A549 (cell line): ENCODE data around the gene NPHS2. TPM values are rescaled to one million over a fixed set of nuclear protein-coding genes. Genes with fewer than 3 reads are reported as not detected.

ENCODE experiments used
- ATAC-seq, 2 experiments: fragments of 200-7000 bp in 1 of 2; fragments of >200 bp in 1 of 2; cut with Nextera tagmentation in 1 of 2; cut with Tn5 transposase in 1 of 2; 3 replicates each; pipeline versions ENCODE4 v1.8.0 to v1.9.1; 2018 to 2020; ENCODE audit warnings: mild to moderate bottlenecking in 1 of 2, moderate library complexity in 1 of 2
- CTCF ChIA-PET: fragments of 300-600 bp; sonication (Branson Sonifier 250); formaldehyde crosslinking; extraction: SDS; loops from one replicate; lab custom pipeline; 2021; ENCODE audit warnings: antibody characterized with exemption, inconsistent platforms; lab: Yijun Ruan, JAX
- POLR2A ChIA-PET: fragments of 350-600 bp; formaldehyde crosslinking; extraction: SDS; loops from one replicate; lab custom pipeline; 2021; ENCODE audit warnings: antibody characterized with exemption, inconsistent platforms; lab: Yijun Ruan, JAX
- DNase-seq, 2 experiments: peaks; one replicate each; pipeline versions ENCODE4 v3.0.0 to v3.0.0-alpha.2; 2011 to 2016; ENCODE audit warnings: low read depth in 1 of 2, low spot score in 1 of 2
- FAIRE-seq: peaks from 2 replicates; lab custom pipeline; 2011; peaks lifted over from hg19 to GRCh38; lab: Jason Lieb, UNC
- H3K27ac ChIP-seq, 2 experiments: fragments of >200 bp; sonication (Bioruptor Twin); formaldehyde crosslinking; 3 replicates each; pipeline ENCODE4 v1.5.1; 2016 to 2017
- H3K4me1 ChIP-seq: fragments of >200 bp; sonication (Bioruptor Twin); formaldehyde crosslinking; 3 replicates; pipeline ENCODE4 v1.6.1; 2016
- H3K4me2 ChIP-seq: fragments of >200 bp; sonication (Bioruptor Twin); formaldehyde crosslinking; 3 replicates; pipeline ENCODE4 v1.6.1; 2016
- H3K4me3 ChIP-seq: fragments of >200 bp; sonication (Bioruptor Twin); formaldehyde crosslinking; 3 replicates; pipeline ENCODE4 v1.5.1; 2016
- H3K9me3 ChIP-seq: fragments of >200 bp; sonication (Bioruptor Twin); formaldehyde crosslinking; 3 replicates; pipeline ENCODE4 v1.6.1; 2016
- BCL3 ChIP-seq: fragments of >200 bp; sonication (Bioruptor Twin); formaldehyde crosslinking; IDR thresholded peaks from 3 replicates; pipeline ENCODE4 v1.6.1; 2016
- CTCF ChIP-seq: fragments of >200 bp; sonication (Bioruptor Twin); formaldehyde crosslinking; IDR thresholded peaks from 3 replicates; pipeline ENCODE4 v1.5.1; 2016
- EHF ChIP-seq: fragments of 250-450 bp; sonication (Bioruptor Pico); IDR thresholded peaks from 2 replicates; pipeline ENCODE4 v1.5.0; 2020; ENCODE audit warnings: mild to moderate bottlenecking
- FOXS1 ChIP-seq: fragments of 250-450 bp; sonication (Bioruptor Pico); IDR thresholded peaks from 2 replicates; pipeline ENCODE4 v1.5.0; 2020; ENCODE audit warnings: mild to moderate bottlenecking, moderate library complexity
- GATA3 ChIP-seq: IDR thresholded peaks from 2 replicates; pipeline ENCODE4 v1.6.1; 2012; ENCODE audit warnings: borderline replicate concordance
- HDAC2 ChIP-seq: fragments of 200-600 bp; sonication (generic); IDR thresholded peaks from 2 replicates; pipeline ENCODE4 v1.6.1; 2016
- HES2 ChIP-seq: fragments of >200 bp; sonication (Bioruptor Twin); formaldehyde crosslinking; IDR thresholded peaks from 2 replicates; pipeline ENCODE4 v1.6.1; 2016
- HOXA7 ChIP-seq: fragments of 250-450 bp; sonication (Bioruptor Pico); IDR thresholded peaks from 2 replicates; pipeline ENCODE4 v1.5.0; 2020; ENCODE audit warnings: mild to moderate bottlenecking, moderate library complexity
- KDM1A ChIP-seq: fragments of 200-600 bp; sonication (generic); IDR thresholded peaks from 2 replicates; pipeline ENCODE4 v1.6.1; 2016; ENCODE audit warnings: low read depth, mild to moderate bottlenecking
- MAX ChIP-seq: IDR thresholded peaks from 2 replicates; pipeline ENCODE4 v1.6.1; 2012
- MAZ ChIP-seq: fragments of 150-350 bp; IDR thresholded peaks from 2 replicates; pipeline ENCODE4 v1.6.1; 2014; ENCODE audit warnings: antibody characterized with exemption, low read depth, low read length, borderline replicate concordance
- NPAS2 ChIP-seq: fragments of 250-450 bp; sonication (Bioruptor Pico); IDR thresholded peaks from 2 replicates; pipeline ENCODE4 v1.8.0; 2022; ENCODE audit warnings: mild to moderate bottlenecking, moderate library complexity, borderline replicate concordance
- SREBF2 ChIP-seq: fragments of 450-650 bp; IDR thresholded peaks from 2 replicates; pipeline ENCODE4 v1.6.1; 2014; ENCODE audit warnings: mild to moderate bottlenecking, moderate library complexity
- TFCP2L1 ChIP-seq: fragments of 250-450 bp; sonication (Bioruptor Pico); IDR thresholded peaks from 2 replicates; pipeline ENCODE4 v1.5.0; 2021; ENCODE audit warnings: mild to moderate bottlenecking
- TP53 ChIP-seq: fragments of 250-450 bp; sonication (Bioruptor Pico); IDR thresholded peaks from 2 replicates; pipeline ENCODE4 v1.5.0; 2021; ENCODE audit warnings: mild to moderate bottlenecking, moderate library complexity
- USF2 ChIP-seq: fragments of 450-650 bp; IDR thresholded peaks from 2 replicates; pipeline ENCODE4 v1.6.1; 2014; ENCODE audit warnings: antibody characterized with exemption
- ZSCAN20 ChIP-seq: fragments of 250-450 bp; sonication (Bioruptor Pico); IDR thresholded peaks from 2 replicates; pipeline ENCODE4 v1.8.0; 2022; ENCODE audit warnings: mild to moderate bottlenecking, moderate library complexity
- WGBS: methylation state at CpG from one replicate; pipeline ENCODE4 v1.1.6; 2017; ENCODE audit errors: missing lambda C conversion rate; 5-methylcytosine and 5-hydroxymethylcytosine counted together
- polyA plus RNA-seq, 4 experiments: library from polyadenylated mRNA; depleted of rRNA in 3 of 4; stranded (reverse); fragments of >200 nt; fragmentation: RNase III in 1 of 4; extraction: RNeasy Plus Mini Kit Qiagen cat#74134 plus additional on column Dnase treatment in 1 of 4; gene quantifications; 2 replicates in 3 of 4; 3 replicates in 1 of 4; pipeline ENCODE4 v1.2.3, GENCODE V29; 2011 to 2017
- TF ChIP-seq, protein P1 (sequence below): fragments of 200-600 bp; sonication (generic); IDR thresholded peaks from 2 replicates; pipeline ENCODE4 v1.6.1; 2016; ENCODE audit warnings: antibody characterized with exemption, mild to moderate bottlenecking, moderate library complexity
- TF ChIP-seq, protein P2 (sequence below): IDR thresholded peaks from 2 replicates; pipeline ENCODE4 v1.6.1; 2012; ENCODE audit warnings: low read depth, borderline replicate concordance
- TF ChIP-seq, protein P3 (sequence below): fragments of 150-350 bp; IDR thresholded peaks from 2 replicates; pipeline ENCODE4 v1.6.1; 2014; ENCODE audit warnings: low read depth, mild to moderate bottlenecking, low read length

Gene NPHS2
- polyA plus RNA-seq, 2 of the 4 experiments (the other 2 are of a cell fraction), result not detected

DNA sequence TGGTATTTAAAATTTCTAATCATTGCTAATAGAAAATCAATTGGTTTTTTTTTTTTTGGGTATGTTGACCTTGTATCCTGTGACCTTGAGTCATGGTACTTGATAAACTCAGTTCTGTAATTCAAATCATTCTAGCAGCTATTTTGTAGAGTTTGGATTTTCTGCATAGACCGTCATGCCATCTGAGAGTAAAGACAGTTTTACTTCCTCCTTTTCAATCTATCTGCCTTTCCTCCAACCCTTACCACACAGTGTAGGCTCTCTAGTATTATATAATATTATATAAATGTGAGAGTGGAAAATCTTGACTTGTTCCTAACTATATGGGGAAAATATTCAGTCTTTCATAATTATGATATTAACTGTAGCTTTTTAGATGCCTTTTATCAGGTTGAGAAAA is 22.9 kb upstream of the NPHS2 start (continued):
- TF ChIP-seq, protein P1, sequence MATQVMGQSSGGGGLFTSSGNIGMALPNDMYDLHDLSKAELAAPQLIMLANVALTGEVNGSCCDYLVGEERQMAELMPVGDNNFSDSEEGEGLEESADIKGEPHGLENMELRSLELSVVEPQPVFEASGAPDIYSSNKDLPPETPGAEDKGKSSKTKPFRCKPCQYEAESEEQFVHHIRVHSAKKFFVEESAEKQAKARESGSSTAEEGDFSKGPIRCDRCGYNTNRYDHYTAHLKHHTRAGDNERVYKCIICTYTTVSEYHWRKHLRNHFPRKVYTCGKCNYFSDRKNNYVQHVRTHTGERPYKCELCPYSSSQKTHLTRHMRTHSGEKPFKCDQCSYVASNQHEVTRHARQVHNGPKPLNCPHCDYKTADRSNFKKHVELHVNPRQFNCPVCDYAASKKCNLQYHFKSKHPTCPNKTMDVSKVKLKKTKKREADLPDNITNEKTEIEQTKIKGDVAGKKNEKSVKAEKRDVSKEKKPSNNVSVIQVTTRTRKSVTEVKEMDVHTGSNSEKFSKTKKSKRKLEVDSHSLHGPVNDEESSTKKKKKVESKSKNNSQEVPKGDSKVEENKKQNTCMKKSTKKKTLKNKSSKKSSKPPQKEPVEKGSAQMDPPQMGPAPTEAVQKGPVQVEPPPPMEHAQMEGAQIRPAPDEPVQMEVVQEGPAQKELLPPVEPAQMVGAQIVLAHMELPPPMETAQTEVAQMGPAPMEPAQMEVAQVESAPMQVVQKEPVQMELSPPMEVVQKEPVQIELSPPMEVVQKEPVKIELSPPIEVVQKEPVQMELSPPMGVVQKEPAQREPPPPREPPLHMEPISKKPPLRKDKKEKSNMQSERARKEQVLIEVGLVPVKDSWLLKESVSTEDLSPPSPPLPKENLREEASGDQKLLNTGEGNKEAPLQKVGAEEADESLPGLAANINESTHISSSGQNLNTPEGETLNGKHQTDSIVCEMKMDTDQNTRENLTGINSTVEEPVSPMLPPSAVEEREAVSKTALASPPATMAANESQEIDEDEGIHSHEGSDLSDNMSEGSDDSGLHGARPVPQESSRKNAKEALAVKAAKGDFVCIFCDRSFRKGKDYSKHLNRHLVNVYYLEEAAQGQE, result no peak

- H3K4me3 ChIP-seq, result peak within 1 kb of the TSS; percentile 55
- H3K27ac ChIP-seq, result peak within 1 kb of the TSS; percentile 50 to 78; a peak in 5 of 6 replicates
- no peaks in the 10 kb centered on the region for H3K9me3 ChIP-seq
- 30% methylated on average over 31 of the region's 75 CpGs for WGBS
- ChIA-PET POLR2A (no interaction called here), CTCF (interaction anchor here (1.5 kb wide), 1 partner anchor 17 kb away, joined by 3 read pairs; no protein-coding TSS in a partner anchor)
- no peaks in the 10 kb centered on the region; the same call in 2 of the 3 replicates for H3K4me1 ChIP-seq
- FAIRE-seq, result no peak
- no peak for TF ChIP-seq CTCF
- no peak for TF ChIP-seq EHF
- TF ChIP-seq, protein P2, sequence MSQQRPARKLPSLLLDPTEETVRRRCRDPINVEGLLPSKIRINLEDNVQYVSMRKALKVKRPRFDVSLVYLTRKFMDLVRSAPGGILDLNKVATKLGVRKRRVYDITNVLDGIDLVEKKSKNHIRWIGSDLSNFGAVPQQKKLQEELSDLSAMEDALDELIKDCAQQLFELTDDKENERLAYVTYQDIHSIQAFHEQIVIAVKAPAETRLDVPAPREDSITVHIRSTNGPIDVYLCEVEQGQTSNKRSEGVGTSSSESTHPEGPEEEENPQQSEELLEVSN, result peak; percentile 91
- no peak for TF ChIP-seq MAZ
- no peak for TF ChIP-seq GATA3
- TF ChIP-seq, protein P3, sequence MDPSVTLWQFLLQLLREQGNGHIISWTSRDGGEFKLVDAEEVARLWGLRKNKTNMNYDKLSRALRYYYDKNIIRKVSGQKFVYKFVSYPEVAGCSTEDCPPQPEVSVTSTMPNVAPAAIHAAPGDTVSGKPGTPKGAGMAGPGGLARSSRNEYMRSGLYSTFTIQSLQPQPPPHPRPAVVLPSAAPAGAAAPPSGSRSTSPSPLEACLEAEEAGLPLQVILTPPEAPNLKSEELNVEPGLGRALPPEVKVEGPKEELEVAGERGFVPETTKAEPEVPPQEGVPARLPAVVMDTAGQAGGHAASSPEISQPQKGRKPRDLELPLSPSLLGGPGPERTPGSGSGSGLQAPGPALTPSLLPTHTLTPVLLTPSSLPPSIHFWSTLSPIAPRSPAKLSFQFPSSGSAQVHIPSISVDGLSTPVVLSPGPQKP, result no peak
- no peak for TF ChIP-seq TFCP2L1 (CRISPR knock-in tag)
- TF ChIP-seq SREBF2, result no peak
- peak; percentile 41; the same call in 1 of the 2 replicates for TF ChIP-seq USF2
- peak; percentile 90 for TF ChIP-seq MAX
- TF ChIP-seq, all 56 proteins: peak for 3
- DNase-seq, result peak; percentile 44 to 65
- ATAC-seq, result peak; percentile 77 to 84
- peak within 1 kb of the TSS; percentile 90 for H3K4me2 ChIP-seq
Measured at GRCh38 chr1:179591592-179592580, 16.1 kb upstream of the NPHS2 start, which contains the start of gene TDRD5. Gene TDRD5, plus strand, starts transcription at chr1:179591832. Its CDS starts 784 bp downstream, at chr1:179592616.

DNA sequence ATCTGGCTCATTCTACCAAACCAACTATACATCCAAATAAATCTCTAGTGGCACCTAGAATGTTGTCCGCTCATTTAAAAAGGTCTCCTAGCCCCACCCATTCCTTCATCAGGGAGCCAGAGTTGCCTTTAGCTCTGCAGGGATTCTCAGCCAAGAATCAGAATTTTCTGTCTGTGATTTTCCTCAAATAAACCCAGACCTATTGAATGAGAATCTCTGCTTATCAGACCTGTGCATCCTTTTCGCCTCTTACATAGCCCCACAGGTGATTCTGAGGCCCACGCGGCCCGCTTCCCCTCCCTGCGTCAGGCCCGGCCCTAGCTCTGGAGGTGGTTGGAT is 15.5 kb upstream of the NPHS2 start:
- WGBS, result 22% methylated on average over 5 of the region's 7 CpGs
- ATAC-seq (no peak; a peak in 1 of 6 replicates), FAIRE-seq (no peak), DNase-seq (no peak)
- Histone ChIP-seq H3K4me1 (no peaks in the 10 kb centered on the region; the same call in 2 of the 3 replicates), H3K4me2 (peak overlapping the region; percentile 90), H3K9me3 (no peaks in the 10 kb centered on the region), H3K27ac (peak overlapping the region; percentile 50 to 78; a peak in 5 of 6 replicates), H3K4me3 (peak overlapping the region; percentile 55)
- ChIA-PET POLR2A (no interaction called here), CTCF (interaction anchor here (1.5 kb wide), 1 partner anchor 17 kb away, joined by 3 read pairs; no protein-coding TSS in a partner anchor)
- TF ChIP-seq KDM1A, result no peak
- TF ChIP-seq FOXS1 (CRISPR knock-in tag), result no peak
- no peak for TF ChIP-seq GATA3
- TF ChIP-seq HDAC2, result no peak
- TF ChIP-seq BCL3, result no peak
- TF ChIP-seq TP53 (CRISPR knock-in tag), result no peak
- TF ChIP-seq, protein P2, result no peak
- TF ChIP-seq HOXA7 (CRISPR knock-in tag), result no peak
- TF ChIP-seq NPAS2 (CRISPR knock-in tag), result no peak
- TF ChIP-seq ZSCAN20 (CRISPR knock-in tag), result no peak
- TF ChIP-seq HES2, result no peak
